ENCODE data around the gene ELP2.
"Not testable (repeated sequence)": the region's sequence is repeated elsewhere in the genome, so short reads cannot be mapped to it uniquely, and the experiment has no call there.

The ELP2 gene

DNA sequence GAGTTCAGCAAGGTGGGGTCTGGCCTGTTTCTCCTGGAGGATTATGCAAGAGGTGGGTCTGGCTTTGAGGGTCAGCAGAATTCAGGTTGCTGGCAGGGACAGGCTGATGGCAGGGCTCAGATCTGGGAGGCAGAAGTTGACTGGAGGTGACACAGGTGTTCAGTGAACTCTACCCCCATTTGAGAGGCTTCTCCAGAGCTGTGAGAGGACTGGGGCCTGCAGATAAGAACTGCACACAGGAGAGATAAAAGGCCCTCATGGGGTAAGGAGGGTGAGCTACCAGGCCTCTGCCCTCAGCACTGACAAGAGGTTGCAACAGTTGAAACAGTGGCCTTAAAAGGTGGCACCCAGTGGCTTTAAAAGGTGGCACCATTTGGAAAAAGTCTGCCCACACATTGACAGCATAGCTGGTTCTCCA, 70.7 kb downstream of the ELP2 start:
- no peaks in the 10 kb centered on the region for H3K4me1 Mint-ChIP-seq (ENCODE audit: low read depth)
- H3K9me3 Mint-ChIP-seq: no peaks in the 10 kb centered on the region
- no peaks in the 10 kb centered on the region for H3K36me3 Mint-ChIP-seq (ENCODE audit: low read depth)
- no peaks in the 10 kb centered on the region for H3K27me3 Mint-ChIP-seq
- no peak overlapping the region for H3K4me3 Mint-ChIP-seq
- no peak overlapping the region for H3K27ac Mint-ChIP-seq

DNA sequence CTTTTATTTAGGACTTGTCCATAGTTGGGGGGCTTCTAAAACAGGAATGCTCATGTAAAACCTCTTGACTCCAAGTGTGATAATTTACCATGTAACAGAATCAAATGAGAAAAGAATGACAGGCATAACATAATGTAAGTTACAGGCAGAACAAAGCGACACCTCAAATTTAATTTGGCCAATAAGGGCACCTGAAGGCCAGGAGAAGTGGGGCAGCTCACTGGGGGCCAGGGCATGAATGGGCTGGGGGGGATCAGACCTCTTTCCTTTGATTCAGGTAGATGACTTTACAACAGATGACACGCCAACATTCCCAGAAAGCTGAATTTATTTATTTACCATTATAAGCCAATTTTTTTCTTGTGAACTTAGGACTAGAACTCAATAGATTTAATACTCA, 72.1 kb downstream of the ELP2 start:
- Mint-ChIP-seq H3K9me3 (no peaks in the 10 kb centered on the region), H3K36me3 (ENCODE audit: low read depth) (no peaks in the 10 kb centered on the region), H3K27me3 (no peaks in the 10 kb centered on the region), H3K27ac (no peak overlapping the region), H3K4me1 (ENCODE audit: low read depth) (no peaks in the 10 kb centered on the region), H3K4me3 (no peak overlapping the region)

DNA sequence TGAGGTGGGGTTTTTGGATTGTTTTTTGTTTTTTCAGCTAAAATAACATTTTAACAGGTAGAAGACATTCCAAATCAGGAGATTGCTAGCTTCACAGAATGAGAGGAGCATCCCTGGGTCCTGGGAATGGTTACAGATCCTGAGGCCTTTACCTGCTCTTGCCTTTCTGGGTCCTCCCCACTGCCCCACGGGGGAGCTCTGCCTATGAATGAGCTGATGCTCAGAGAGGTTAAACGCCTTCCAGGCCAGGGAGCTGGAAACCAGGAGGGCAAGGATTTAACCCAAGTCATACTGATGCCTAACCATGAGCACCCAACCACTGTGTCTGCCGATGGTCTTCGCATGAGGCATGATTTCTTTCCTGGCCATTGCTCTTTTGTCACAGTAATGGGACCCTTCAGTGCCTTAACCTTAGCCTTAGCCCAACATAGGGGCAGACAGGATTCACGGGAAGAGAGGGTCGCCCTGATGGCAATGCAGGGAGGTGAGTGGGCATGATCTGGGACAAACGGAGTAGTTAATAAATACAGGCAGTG, 73.7 kb downstream of the ELP2 start:
- Mint-ChIP-seq H3K9me3 (peaks cover 2% of the 10 kb centered on the region), H3K27me3 (no peaks in the 10 kb centered on the region), H3K4me1 (ENCODE audit: low read depth) (no peaks in the 10 kb centered on the region), H3K36me3 (ENCODE audit: low read depth) (no peaks in the 10 kb centered on the region), H3K27ac (no peak overlapping the region), H3K4me3 (no peak overlapping the region)

DNA sequence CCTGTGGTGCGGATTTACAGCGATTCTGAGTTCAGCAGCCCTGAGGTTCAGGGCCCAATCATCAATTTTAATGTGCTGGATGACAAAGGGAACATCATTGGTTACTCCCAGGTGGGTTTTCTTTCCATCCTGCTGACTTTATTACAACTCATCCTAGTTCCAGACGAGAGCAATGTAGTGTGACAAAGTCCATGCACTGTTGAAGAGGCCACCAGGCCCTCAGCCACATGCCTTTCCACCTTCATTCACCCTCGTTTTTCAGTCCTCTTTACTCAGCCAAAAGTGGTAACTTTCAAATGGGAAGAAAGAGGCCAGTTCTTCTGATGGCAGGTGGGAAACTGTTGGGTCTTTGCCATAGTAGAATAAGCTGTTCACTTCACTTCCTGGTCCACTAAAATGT, 75.5 kb downstream of the ELP2 start:
- H3K36me3 Mint-ChIP-seq (ENCODE audit: low read depth): no peaks in the 10 kb centered on the region
- no peaks in the 10 kb centered on the region for H3K27me3 Mint-ChIP-seq
- no peak overlapping the region for H3K27ac Mint-ChIP-seq
- no peaks in the 10 kb centered on the region for H3K4me1 Mint-ChIP-seq (ENCODE audit: low read depth)
- peaks cover 6% of the 10 kb centered on the region for H3K9me3 Mint-ChIP-seq
- H3K4me3 Mint-ChIP-seq: no peak overlapping the region

DNA sequence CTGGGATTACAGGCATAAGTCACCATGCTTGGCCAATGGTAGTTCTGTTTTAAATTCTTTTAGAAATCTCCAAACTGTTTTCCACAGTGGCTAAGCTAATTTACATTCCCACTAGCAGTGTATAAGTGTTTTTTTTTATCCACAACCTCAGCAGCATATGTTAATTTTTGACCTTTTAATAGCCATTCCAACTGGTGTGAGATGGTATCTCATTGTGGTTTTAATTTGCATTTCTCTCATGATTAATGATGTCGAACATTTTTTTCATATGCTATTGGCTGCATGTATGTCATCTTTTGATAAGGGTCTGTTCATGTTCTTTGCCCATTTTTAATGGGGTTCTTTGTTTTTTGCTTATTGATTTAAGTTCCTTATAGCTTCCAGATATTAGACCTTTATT, 77.6 kb downstream of the ELP2 start:
- Mint-ChIP-seq H3K27me3 (no peaks in the 10 kb centered on the region), H3K36me3 (ENCODE audit: low read depth) (no peaks in the 10 kb centered on the region), H3K4me1 (ENCODE audit: low read depth) (no peaks in the 10 kb centered on the region), H3K27ac (no peak overlapping the region), H3K4me3 (no peak overlapping the region), H3K9me3 (peaks cover 6% of the 10 kb centered on the region)

DNA sequence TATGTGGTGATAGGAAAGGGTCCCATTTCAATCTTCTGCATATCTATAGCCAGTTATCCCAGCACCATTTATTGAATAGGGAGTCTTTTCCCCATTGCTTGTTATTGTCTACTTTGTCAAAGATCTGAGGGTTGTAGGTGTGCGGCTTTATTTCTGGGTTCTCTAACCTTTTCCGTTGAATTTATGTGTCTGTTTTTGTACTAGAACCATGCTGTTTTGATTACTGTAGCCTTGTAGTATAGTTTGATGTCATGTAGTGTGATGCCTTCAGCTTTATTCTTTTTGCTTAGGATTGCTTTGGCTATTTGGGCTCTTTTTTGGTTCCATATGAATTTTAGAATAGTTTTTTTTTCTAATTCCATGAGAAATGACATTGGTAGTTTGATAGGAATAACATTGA, 78.3 kb downstream of the ELP2 start:
- not testable (repeated sequence) for H3K27me3 Mint-ChIP-seq; H3K27ac Mint-ChIP-seq; H3K9me3 Mint-ChIP-seq; H3K36me3 Mint-ChIP-seq (ENCODE audit: low read depth); H3K4me1 Mint-ChIP-seq (ENCODE audit: low read depth); H3K4me3 Mint-ChIP-seq

DNA sequence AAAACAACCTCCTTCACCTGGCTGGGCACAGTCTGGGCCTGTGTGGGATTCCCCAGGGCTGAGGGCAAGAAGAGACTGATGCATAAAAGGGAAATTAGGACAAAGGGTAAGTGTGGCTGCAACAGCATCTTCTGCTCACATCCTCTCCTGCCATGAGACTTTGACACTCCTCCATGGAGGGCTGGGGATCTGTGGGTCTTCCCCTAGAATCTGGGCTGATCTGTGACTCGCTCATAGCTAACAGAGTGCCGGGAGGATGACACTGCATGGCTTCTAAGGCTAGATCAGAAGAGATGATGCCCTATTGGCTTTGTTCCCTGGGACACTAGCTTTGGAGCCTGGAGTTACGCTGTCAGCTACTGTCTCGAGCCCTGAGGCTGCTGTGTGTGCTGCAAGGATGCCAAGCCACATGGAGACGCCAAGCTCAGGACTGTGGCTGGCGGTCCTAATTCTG, 81.9 kb downstream of the ELP2 start:
- no peaks in the 10 kb centered on the region for H3K36me3 Mint-ChIP-seq (ENCODE audit: low read depth)
- peaks cover 6% of the 10 kb centered on the region for H3K9me3 Mint-ChIP-seq
- no peaks in the 10 kb centered on the region for H3K4me1 Mint-ChIP-seq (ENCODE audit: low read depth)
- no peak overlapping the region for H3K27ac Mint-ChIP-seq
- no peaks in the 10 kb centered on the region for H3K27me3 Mint-ChIP-seq
- no peak overlapping the region for H3K4me3 Mint-ChIP-seq

DNA sequence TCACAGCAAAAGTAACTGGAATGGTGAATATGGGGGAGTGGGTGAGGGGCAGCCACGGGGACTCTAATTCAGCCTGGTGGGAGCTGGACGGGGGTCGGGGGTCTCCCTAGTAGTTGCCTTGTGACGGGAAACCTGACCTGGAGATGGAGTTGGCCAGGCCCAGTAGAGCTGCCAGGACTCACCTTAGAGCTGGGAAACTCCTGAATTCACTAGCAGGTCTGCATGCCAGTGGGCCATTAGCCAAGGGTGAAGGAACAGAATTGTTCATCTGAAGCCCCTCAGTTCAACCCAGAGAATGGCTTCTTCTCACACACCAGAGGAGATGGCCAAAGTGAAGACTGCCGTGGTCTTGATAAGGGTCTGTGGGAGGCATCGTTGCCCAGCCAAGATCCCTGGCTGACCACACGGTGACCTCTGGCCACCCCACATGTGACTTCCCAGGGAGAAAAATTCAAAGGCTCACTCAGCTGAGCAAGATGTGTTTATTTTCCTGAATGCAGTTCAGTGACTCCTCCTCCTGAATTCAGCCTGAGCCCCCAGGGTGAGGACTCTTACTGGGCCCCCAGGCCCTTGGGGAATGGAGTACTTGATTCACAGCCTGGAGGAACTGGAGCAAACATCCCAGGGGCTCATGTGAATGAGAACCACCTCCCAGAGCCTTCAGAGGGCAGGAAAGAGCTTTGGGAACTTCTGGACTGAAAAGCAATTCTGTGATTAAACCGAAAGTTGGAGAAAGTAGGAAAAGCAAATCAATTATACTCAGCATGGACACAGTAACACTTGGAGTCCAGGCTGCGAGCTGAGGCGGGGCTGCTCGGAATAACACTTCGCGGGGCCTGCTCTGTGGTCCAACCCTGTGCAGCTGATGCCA, 82.8 kb downstream of the ELP2 start:
- no peaks in the 10 kb centered on the region for H3K4me1 Mint-ChIP-seq (ENCODE audit: low read depth)
- no peak overlapping the region for H3K27ac Mint-ChIP-seq
- peaks cover 6% of the 10 kb centered on the region for H3K9me3 Mint-ChIP-seq
- no peaks in the 10 kb centered on the region for H3K36me3 Mint-ChIP-seq (ENCODE audit: low read depth)
- no peaks in the 10 kb centered on the region for H3K27me3 Mint-ChIP-seq
- no peak overlapping the region for H3K4me3 Mint-ChIP-seq

DNA sequence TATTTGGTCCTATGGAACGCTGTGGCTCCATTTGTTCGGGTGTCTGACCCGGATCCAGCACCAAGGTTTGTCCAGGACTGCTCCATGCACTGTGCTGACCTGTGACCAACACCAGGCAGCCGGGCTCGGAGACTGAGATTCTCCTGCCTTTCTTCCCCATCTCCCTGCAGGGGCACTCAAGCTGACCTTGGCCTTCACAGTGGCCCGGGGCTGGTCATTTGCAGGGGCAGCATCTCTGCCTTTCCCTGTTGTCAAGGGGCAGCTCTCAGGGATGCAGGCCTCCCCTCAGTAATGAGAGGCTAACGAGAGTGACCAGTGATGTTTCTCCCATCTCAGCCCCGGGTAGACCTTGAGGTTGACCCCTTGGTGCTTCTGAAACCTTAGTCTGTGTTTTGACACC, 85.1 kb downstream of the ELP2 start:
- Mint-ChIP-seq H3K36me3 (ENCODE audit: low read depth) (no peaks in the 10 kb centered on the region), H3K4me3 (no peak overlapping the region), H3K9me3 (no peaks in the 10 kb centered on the region), H3K27me3 (no peaks in the 10 kb centered on the region), H3K27ac (no peak overlapping the region), H3K4me1 (ENCODE audit: low read depth) (no peaks in the 10 kb centered on the region)

DNA sequence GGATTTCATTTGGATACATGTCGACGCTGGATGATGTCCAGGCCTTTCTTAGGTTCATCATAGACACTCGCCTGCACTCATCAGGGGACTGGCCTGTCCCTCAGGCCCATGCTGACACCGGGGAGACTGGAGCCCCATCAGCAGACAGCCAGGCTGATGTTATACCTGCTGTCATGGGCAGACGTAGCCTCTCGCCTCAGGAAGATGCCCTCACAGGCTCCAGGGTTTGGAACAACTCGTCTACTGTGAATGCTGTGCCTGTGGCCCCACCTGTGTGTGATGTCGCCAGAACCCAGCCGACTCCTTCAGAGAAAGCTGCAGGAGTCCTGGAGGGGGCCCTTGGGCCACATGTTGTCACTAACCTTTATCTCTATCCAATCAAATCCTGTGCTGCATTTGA, 85.9 kb downstream of the ELP2 start:
- Mint-ChIP-seq H3K27me3 (no peaks in the 10 kb centered on the region), H3K36me3 (ENCODE audit: low read depth) (no peaks in the 10 kb centered on the region), H3K4me3 (no peak overlapping the region), H3K4me1 (ENCODE audit: low read depth) (no peaks in the 10 kb centered on the region), H3K27ac (no peak overlapping the region), H3K9me3 (no peaks in the 10 kb centered on the region)

DNA sequence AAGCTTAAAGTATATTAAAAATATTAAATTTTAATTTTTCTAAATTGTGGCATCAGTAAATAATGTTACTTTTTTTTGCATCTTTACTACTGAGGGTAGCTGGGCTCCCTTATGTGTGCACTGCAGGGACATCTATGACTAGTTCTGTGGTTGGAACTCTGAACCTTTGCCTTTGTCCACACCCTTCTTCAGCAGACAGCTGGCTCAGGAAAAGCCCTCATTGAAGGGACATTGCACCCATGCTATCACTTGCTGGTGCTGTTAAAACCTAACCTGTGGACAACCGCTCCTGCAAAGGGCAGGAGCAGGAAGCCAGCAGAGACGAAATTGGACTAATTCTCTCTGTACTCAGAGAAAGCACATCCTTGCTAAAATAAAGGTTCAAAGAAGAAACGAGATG, 87.6 kb downstream of the ELP2 start:
- Mint-ChIP-seq H3K9me3 (no peaks in the 10 kb centered on the region), H3K27me3 (no peaks in the 10 kb centered on the region), H3K27ac (no peak overlapping the region), H3K4me3 (no peak overlapping the region), H3K4me1 (ENCODE audit: low read depth) (no peaks in the 10 kb centered on the region), H3K36me3 (ENCODE audit: low read depth) (no peaks in the 10 kb centered on the region)

DNA sequence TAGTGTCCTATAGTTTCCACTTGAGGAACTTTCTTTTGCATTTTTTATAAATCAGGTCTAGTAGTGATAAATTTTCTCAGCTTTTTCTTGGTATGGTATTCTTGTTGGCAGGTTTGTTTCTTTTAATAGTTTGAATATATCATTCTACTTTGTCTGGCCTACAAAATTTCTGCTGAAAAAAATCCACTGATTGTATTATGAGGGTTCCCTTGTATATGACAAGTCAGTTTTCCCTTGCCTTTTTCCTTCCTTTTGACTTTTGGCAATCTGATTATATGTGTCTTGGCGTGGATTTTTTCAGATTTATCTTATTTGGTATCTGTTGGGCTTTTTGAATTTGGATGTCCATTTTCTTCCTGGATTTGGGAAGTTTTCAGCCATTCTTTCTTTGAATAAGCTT, 99.5 kb downstream of the ELP2 start:
- Mint-ChIP-seq H3K27me3 (peaks cover 22% of the 10 kb centered on the region), H3K27ac (no peak overlapping the region), H3K36me3 (ENCODE audit: low read depth) (peaks cover 6% of the 10 kb centered on the region), H3K4me1 (ENCODE audit: low read depth) (no peaks in the 10 kb centered on the region), H3K9me3 (peaks cover 29% of the 10 kb centered on the region), H3K4me3 (no peak overlapping the region)
